GM18858 (cell line): Measurements from ENCODE around the gene CRX.
"Not testable (repeated sequence)": the region's sequence is repeated elsewhere in the genome, so short reads cannot be mapped to it uniquely, and the experiment has no call there.

Experiments
- ATAC-seq: cut with Tn5 transposase; IDR thresholded peaks from one replicate; pipeline ENCODE4 v1.9.1; 2021; ENCODE audit not compliant: unreplicated experiment

The CRX gene

GRCh38 chr19:47803148-47803547, 18.6 kb upstream of the CRX start:
- ATAC-seq = not testable (repeated sequence)

DNA sequence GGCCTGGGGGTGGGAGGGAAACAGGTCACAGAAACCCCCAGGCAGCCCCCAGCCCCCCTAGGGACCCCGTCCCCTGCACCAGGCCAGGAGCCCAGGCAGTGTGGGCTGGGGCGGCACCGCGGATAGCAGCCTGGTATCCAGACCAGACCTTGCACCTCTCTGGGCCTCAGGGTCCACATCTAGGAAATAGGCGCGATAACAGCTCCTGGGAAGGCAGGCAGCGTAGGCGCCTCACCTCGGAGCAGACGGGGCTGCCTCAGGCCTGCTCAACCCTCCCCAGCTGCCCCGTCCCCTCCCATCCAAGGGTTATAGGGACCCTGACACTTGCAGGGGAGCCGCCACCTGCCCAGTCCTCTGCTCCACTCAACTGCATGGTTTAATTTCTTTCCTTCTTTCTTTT, 18.1 kb upstream of the CRX start:
- ATAC-seq = not testable (repeated sequence)

- not testable (repeated sequence) for ATAC-seq
Measured at GRCh38 chr19:47804451-47804850, 17.3 kb upstream of the CRX start, which contains the start of gene TPRX1. Gene TPRX1 (minus strand): TSS chr19:47804551. CDS start chr19:47804539, 12 bp downstream.

DNA sequence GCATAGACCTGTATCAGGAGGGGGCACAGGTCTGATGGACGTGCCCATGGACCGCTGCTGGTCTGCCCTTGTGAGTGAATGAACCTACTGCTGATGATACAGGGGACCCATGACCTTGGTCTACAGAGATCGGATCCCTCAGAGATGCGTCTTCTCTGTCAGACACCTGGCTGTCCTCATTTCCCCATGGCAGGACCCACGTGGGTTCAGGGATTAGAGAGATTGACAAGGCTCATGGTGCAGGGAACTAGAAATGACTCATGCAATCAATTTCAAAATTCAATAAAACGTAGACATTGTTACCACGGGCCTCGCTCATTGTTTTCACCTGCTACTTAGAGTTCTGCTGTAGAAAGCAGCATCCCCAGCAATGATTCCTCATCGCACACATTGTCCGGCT, 16.4 kb upstream of the CRX start:
- ATAC-seq = no peak

GRCh38 chr19:47806435-47806834, 15.3 kb upstream of the CRX start:
- ATAC-seq = no peak

GRCh38 chr19:47813304-47813994, 8.3 kb upstream of the CRX start:
- no peak for ATAC-seq

GRCh38 chr19:47813995-47814328, 7.8 kb upstream of the CRX start:
- no peak for ATAC-seq

DNA sequence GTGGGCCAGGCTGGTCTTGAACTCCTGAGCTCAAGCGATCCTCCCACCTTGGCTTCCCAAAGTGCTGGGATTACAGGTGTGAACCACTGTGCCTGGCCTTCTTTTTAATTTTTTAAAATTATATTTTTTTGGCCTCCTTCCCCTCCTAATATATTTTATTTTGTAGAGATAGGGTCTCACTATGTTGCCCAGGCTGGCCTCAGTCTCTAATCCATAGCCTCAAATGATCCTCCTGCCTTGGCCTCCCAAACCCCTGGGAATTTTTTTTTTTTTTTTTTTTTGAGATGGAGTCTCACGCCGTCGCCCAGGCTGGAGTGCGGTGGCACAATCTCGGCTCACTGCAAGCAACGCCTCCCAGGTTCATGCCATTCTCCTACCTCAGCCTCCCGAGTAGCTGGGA, 5.5 kb upstream of the CRX start:
- ATAC-seq = not testable (repeated sequence)

DNA sequence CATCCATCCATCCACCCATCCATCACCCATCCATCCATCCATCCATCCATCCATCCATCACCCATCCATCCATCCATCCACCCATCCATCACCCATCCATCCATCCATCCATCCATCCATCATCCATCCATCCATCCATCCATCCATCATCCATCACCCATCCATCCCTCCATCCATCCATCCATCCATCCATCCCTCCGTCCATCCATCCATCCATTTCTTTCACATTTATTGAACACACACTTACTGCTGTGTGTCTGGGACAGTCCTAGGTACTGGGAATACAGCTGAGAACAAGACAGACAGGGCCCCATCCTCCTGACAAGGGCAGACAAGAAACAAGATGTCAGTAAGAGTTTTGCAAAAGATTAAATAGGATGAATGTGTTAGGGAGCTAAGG, 3.5 kb upstream of the CRX start:
- not testable (repeated sequence) for ATAC-seq

GRCh38 chr19:47819858-47820257, 1.9 kb upstream of the CRX start:
- ATAC-seq = no peak

GRCh38 chr19:47820410-47820809, 1.3 kb upstream of the CRX start:
- no peak for ATAC-seq

- no peak for ATAC-seq
Measured at GRCh38 chr19:47824396-47824795, 2.7 kb downstream of the CRX start.

GRCh38 chr19:47826800-47827199, 5.1 kb downstream of the CRX start:
- no peak for ATAC-seq

GRCh38 chr19:47832723-47833122, 11.0 kb downstream of the CRX start:
- no peak for ATAC-seq

DNA sequence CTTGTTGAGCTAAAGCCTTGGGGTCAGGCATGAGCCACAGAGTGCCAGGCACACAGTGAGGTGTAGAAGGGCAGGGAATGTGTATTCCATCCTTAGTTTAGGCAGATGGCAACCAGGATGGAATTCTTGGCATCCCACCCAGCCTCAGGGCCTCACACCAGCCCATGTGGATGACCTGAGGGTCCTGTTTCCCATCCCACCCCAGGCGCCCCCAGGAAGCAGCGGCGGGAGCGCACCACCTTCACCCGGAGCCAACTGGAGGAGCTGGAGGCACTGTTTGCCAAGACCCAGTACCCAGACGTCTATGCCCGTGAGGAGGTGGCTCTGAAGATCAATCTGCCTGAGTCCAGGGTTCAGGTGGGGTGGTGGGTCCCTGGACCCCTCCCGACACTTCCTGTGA, 14.3 kb downstream of the CRX start:
- no peak for ATAC-seq

GRCh38 chr19:47839411-47839810, 17.7 kb downstream of the CRX start:
- ATAC-seq = no peak

- ATAC-seq = no peak
Measured at GRCh38 chr19:47839913-47840312, 18.2 kb downstream of the CRX start.

GRCh38 chr19:47842941-47843340, 21.2 kb downstream of the CRX start:
- no peak for ATAC-seq

DNA sequence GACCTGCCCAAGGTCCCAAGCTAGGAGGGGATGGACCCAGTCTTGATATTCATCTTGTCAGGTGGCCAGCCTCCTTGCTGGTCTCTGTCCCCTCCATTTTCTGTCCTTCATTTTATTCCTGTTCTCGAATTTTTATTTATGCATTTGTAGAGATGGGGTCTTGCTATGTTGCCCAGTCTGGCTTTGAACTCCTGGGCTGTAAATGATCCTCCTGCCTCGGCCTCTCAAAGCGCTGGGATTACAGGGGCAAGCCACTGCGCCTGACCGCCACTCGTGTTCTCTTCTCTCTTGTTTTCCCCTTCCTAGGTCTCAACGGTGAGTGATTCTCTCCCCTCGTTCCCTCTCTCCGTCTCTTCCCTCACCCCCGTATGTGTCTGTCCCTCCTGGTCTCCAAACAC, 26.7 kb downstream of the CRX start:
- no peak for ATAC-seq

GRCh38 chr19:47848823-47849473, 27.2 kb downstream of the CRX start:
- ATAC-seq = no peak

GRCh38 chr19:47853003-47853402, 31.3 kb downstream of the CRX start:
- no peak for ATAC-seq

DNA sequence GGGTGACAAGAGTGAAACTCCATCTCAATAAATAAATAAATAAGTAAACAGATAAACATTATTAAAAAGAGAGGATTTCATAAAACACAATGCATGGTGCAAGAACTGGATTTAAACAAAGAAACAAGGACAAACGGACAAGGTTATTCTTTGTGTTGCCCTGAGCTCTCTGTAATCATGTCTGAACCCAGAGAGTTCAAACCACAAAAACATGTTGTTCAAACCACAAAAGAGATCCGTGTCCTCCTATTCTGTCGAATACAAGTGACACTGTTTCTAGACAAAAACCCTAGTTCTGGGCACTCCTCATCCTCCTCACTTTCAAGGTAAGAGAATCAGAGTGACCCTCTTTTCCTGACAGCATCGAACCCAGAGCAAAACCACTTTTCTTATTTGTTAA, 32.7 kb downstream of the CRX start:
- no peak for ATAC-seq

DNA sequence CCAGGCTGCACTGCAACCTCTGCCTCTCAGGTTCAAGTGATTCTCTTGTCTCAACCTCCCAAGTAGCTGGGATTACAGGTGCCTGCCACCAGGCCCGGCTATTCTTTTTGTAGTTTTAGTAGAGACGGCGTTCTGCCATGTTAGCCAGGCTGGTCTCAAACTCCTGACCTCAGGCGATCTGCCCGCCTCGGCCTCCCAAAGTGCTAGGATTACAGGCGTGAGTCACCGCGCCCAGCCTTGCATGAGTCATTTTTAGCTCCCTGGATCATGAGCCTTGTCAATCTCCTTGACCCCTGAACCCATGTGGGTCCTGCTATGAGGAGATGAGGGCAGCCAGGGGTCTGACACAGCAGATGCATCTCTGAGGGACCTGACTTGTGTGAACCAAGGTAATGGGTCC, 36.5 kb downstream of the CRX start:
- ATAC-seq = not testable (repeated sequence)
